Stimulated activated memory B cell treated with anti-CD40 and anti-IgM and Interleukin-4, amounts not matched to agents 10 μg/mL and 1 μg/mL and 100 μg/mL, for 72 hours (primary cell): ENCODE data around the gene GHRH.

Source experiments
- ATAC-seq: fragments of 150-1000 bp; cut with Tn5 transposase; 2 replicates; pipeline ENCODE4 v1.10.0; 2021
- H3K27ac Mint-ChIP-seq: one replicate; pipeline ENCODE4 v1.8.0; 2022; ENCODE audit warnings: mild to moderate bottlenecking, mixed read lengths
- H3K27me3 Mint-ChIP-seq: one replicate; pipeline ENCODE4 v1.8.0; 2022; ENCODE audit warnings: mixed read lengths
- H3K36me3 Mint-ChIP-seq: one replicate; pipeline ENCODE4 v1.8.0; 2022; ENCODE audit warnings: mixed read lengths
- H3K4me1 Mint-ChIP-seq: one replicate; pipeline ENCODE4 v1.8.0; 2022; ENCODE audit warnings: mixed read lengths
- H3K4me3 Mint-ChIP-seq: one replicate; pipeline ENCODE4 v1.8.0; 2022; ENCODE audit warnings: mild to moderate bottlenecking, moderate library complexity, mixed read lengths
- H3K9me3 Mint-ChIP-seq: one replicate; pipeline ENCODE4 v1.8.0; 2022; ENCODE audit warnings: mixed read lengths

GHRH gene

GRCh38 chr20:37242503-37242902 lies 19.1 kb downstream of the GHRH start:
- H3K9me3 Mint-ChIP-seq = no peaks in the 10 kb centered on the region
- no peaks in the 10 kb centered on the region for H3K4me1 Mint-ChIP-seq
- ATAC-seq = no peak
- no peaks in the 10 kb centered on the region for H3K27me3 Mint-ChIP-seq
- no peak overlapping the region for H3K4me3 Mint-ChIP-seq
- no peak overlapping the region for H3K27ac Mint-ChIP-seq
- peaks cover 61% of the 10 kb centered on the region for H3K36me3 Mint-ChIP-seq

GRCh38 chr20:37240337-37241067 lies 21.1 kb downstream of the GHRH start:
- no peaks in the 10 kb centered on the region for H3K4me1 Mint-ChIP-seq
- H3K36me3 Mint-ChIP-seq = peaks cover 78% of the 10 kb centered on the region
- no peaks in the 10 kb centered on the region for H3K9me3 Mint-ChIP-seq
- ATAC-seq = no peak
- H3K27me3 Mint-ChIP-seq = no peaks in the 10 kb centered on the region
- H3K27ac Mint-ChIP-seq = peak overlapping the region; percentile 1
- H3K4me3 Mint-ChIP-seq = no peak overlapping the region

- Mint-ChIP-seq H3K27me3 (no peaks in the 10 kb centered on the region), H3K4me1 (no peaks in the 10 kb centered on the region), H3K36me3 (peaks cover 89% of the 10 kb centered on the region), H3K9me3 (no peaks in the 10 kb centered on the region), H3K27ac (no peak overlapping the region), H3K4me3 (no peak overlapping the region)
- ATAC-seq = no peak
These were observed 22.6 kb downstream of the GHRH start for GRCh38 chr20:37238935-37239451.

DNA sequence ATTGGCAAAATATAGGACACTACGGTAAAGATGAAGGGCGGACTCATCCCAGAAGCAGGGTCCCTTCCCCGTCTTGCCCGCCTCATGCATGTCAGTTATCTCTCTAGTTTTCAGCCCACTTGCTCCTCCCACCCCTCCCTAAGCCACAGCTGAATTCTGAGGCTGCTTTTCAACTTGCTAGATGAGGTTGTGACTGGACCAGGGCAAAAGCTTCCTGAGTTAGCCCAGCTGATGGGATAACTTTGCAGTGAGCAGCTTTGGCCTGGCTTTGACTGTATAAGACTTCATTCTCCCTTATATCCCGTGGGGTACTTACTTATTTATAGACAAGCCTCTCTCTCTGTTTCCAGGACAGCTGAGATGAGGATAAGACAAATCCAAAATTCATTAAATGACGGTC lies 23.2 kb downstream of the GHRH start:
- no peaks in the 10 kb centered on the region for H3K4me1 Mint-ChIP-seq
- H3K27me3 Mint-ChIP-seq = no peaks in the 10 kb centered on the region
- no peak for ATAC-seq
- H3K9me3 Mint-ChIP-seq = no peaks in the 10 kb centered on the region
- H3K27ac Mint-ChIP-seq = no peak overlapping the region
- H3K4me3 Mint-ChIP-seq = no peak overlapping the region
- peaks cover 87% of the 10 kb centered on the region for H3K36me3 Mint-ChIP-seq

- ATAC-seq = no peak
- H3K27me3 Mint-ChIP-seq = no peaks in the 10 kb centered on the region
- no peak overlapping the region for H3K27ac Mint-ChIP-seq
- no peaks in the 10 kb centered on the region for H3K4me1 Mint-ChIP-seq
- H3K9me3 Mint-ChIP-seq = no peaks in the 10 kb centered on the region
- H3K36me3 Mint-ChIP-seq = peaks cover 82% of the 10 kb centered on the region
- no peak overlapping the region for H3K4me3 Mint-ChIP-seq
These were observed 24.0 kb downstream of the GHRH start for GRCh38 chr20:37237656-37238055.

GRCh38 chr20:37236462-37236861 lies 25.2 kb downstream of the GHRH start:
- Mint-ChIP-seq H3K4me1 (no peaks in the 10 kb centered on the region), H3K27ac (no peak overlapping the region), H3K27me3 (no peaks in the 10 kb centered on the region), H3K36me3 (peaks cover 84% of the 10 kb centered on the region), H3K9me3 (no peaks in the 10 kb centered on the region), H3K4me3 (no peak overlapping the region)
- ATAC-seq = no peak

- H3K4me1 Mint-ChIP-seq = no peaks in the 10 kb centered on the region
- no peak overlapping the region for H3K27ac Mint-ChIP-seq
- no peaks in the 10 kb centered on the region for H3K9me3 Mint-ChIP-seq
- H3K27me3 Mint-ChIP-seq = no peaks in the 10 kb centered on the region
- ATAC-seq = no peak
- no peak overlapping the region for H3K4me3 Mint-ChIP-seq
- peaks cover 83% of the 10 kb centered on the region for H3K36me3 Mint-ChIP-seq
These were observed 26.5 kb downstream of the GHRH start for GRCh38 chr20:37235065-37235464.

GRCh38 chr20:37234254-37234581 lies 27.4 kb downstream of the GHRH start:
- no peak overlapping the region for H3K4me3 Mint-ChIP-seq
- no peaks in the 10 kb centered on the region for H3K27me3 Mint-ChIP-seq
- no peaks in the 10 kb centered on the region for H3K4me1 Mint-ChIP-seq
- no peaks in the 10 kb centered on the region for H3K9me3 Mint-ChIP-seq
- H3K27ac Mint-ChIP-seq = no peak overlapping the region
- H3K36me3 Mint-ChIP-seq = peaks cover 79% of the 10 kb centered on the region
- no peak for ATAC-seq

- Mint-ChIP-seq H3K36me3 (peaks cover 79% of the 10 kb centered on the region), H3K4me1 (no peaks in the 10 kb centered on the region), H3K4me3 (no peak overlapping the region), H3K9me3 (no peaks in the 10 kb centered on the region), H3K27me3 (no peaks in the 10 kb centered on the region), H3K27ac (no peak overlapping the region)
- no peak for ATAC-seq
These were observed 27.9 kb downstream of the GHRH start for GRCh38 chr20:37233548-37234253.

- ATAC-seq = no peak
- Mint-ChIP-seq H3K4me1 (no peaks in the 10 kb centered on the region), H3K9me3 (no peaks in the 10 kb centered on the region), H3K27ac (no peak overlapping the region), H3K36me3 (peaks cover 84% of the 10 kb centered on the region), H3K27me3 (no peaks in the 10 kb centered on the region), H3K4me3 (no peak overlapping the region)
These were observed 29.5 kb downstream of the GHRH start for GRCh38 chr20:37231947-37232630.

DNA sequence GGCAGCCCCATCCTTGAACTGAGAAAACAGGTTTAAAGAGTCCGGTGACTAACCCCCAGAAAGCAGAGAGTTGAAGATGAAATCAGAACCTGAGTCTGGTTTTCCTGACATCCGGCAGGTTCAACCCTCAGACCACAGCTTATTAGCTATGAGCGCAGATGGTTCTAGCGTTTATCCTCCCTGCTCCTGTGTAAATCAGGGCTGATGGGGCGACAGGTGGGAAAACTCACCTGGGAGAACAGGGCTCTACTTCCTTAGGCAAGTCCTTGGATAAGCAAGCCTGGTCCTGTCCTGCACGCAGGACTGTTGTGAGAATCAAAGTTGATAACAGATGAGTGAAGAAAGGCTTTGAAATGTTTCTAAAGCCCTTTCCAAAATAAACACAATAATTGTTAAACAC lies 31.4 kb downstream of the GHRH start:
- Mint-ChIP-seq H3K4me1 (no peaks in the 10 kb centered on the region), H3K27ac (no peak overlapping the region), H3K4me3 (no peak overlapping the region), H3K36me3 (peaks cover 76% of the 10 kb centered on the region), H3K27me3 (no peaks in the 10 kb centered on the region), H3K9me3 (no peaks in the 10 kb centered on the region)
- no peak for ATAC-seq

GRCh38 chr20:37229357-37229756 lies 32.3 kb downstream of the GHRH start:
- ATAC-seq = no peak
- Mint-ChIP-seq H3K4me1 (no peaks in the 10 kb centered on the region), H3K27ac (no peak overlapping the region), H3K27me3 (no peaks in the 10 kb centered on the region), H3K4me3 (no peak overlapping the region), H3K9me3 (no peaks in the 10 kb centered on the region), H3K36me3 (peaks cover 76% of the 10 kb centered on the region)

DNA sequence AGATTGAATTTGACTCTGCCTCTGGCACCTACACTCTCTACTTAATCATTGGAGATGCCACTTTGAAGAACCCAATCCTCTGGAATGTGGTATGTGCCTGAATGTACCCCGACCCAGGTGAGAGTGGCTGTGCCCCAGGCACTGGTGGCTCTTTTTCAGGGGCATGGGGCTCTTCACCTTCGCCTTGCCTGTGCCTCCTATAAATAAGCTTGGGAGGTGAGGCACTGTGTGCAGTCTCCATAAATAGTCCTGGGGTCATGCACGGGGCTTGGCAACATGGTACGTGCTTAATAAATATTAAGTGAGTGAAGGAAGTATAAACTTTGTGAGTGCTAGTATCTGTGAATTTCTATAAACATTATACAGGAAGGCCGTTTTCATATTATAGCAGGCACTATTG lies 33.0 kb downstream of the GHRH start:
- Mint-ChIP-seq H3K9me3 (no peaks in the 10 kb centered on the region), H3K27ac (no peak overlapping the region), H3K4me3 (no peak overlapping the region), H3K4me1 (no peaks in the 10 kb centered on the region), H3K36me3 (peaks cover 76% of the 10 kb centered on the region), H3K27me3 (no peaks in the 10 kb centered on the region)
- ATAC-seq = no peak

- no peak for ATAC-seq
- Mint-ChIP-seq H3K27ac (no peak overlapping the region), H3K36me3 (peaks cover 82% of the 10 kb centered on the region), H3K4me1 (no peaks in the 10 kb centered on the region), H3K4me3 (no peak overlapping the region), H3K9me3 (no peaks in the 10 kb centered on the region), H3K27me3 (no peaks in the 10 kb centered on the region)
These were observed 33.5 kb downstream of the GHRH start for GRCh38 chr20:37228082-37228481.

- H3K4me1 Mint-ChIP-seq = no peaks in the 10 kb centered on the region
These were observed 34.7 kb downstream of the GHRH start for GRCh38 chr20:37226889-37227288.

GRCh38 chr20:37225146-37225545 lies 36.5 kb downstream of the GHRH start:
- no peaks in the 10 kb centered on the region for H3K27me3 Mint-ChIP-seq
- peaks cover 60% of the 10 kb centered on the region for H3K36me3 Mint-ChIP-seq
- H3K4me1 Mint-ChIP-seq = no peaks in the 10 kb centered on the region
- no peak for ATAC-seq
- H3K4me3 Mint-ChIP-seq = no peak overlapping the region
- H3K9me3 Mint-ChIP-seq = no peaks in the 10 kb centered on the region
- H3K27ac Mint-ChIP-seq = no peak overlapping the region

More at GRCh38 chr20:37226889-37227288, 34.7 kb downstream of the GHRH start:
- H3K27ac Mint-ChIP-seq = no peak overlapping the region
- H3K9me3 Mint-ChIP-seq = no peaks in the 10 kb centered on the region
- no peaks in the 10 kb centered on the region for H3K27me3 Mint-ChIP-seq
- no peak for ATAC-seq
- H3K4me3 Mint-ChIP-seq = no peak overlapping the region
- H3K36me3 Mint-ChIP-seq = peaks cover 75% of the 10 kb centered on the region
